ENCODE measurements around the gene MAGI1.

DNA sequence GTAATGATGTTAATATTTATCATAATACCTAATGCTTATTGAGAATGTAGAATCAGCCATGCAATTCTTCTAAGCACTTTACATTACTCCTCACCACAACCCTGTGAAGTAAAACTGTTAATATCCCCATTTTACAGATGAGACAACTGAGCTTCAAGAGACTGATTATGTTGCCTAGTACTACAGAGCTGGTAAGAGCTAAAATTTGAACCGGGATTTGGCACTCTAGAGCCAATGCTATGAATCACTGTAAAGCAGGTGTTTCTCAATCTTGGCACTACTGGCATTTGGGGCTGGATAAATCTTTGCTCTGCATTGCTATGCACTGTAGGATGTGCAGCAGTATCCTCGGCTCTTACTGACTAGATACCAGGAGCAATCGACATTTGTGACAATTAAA, 367.7 kb downstream of the MAGI1 start:
- TF ChIP-seq, protein P1, sequence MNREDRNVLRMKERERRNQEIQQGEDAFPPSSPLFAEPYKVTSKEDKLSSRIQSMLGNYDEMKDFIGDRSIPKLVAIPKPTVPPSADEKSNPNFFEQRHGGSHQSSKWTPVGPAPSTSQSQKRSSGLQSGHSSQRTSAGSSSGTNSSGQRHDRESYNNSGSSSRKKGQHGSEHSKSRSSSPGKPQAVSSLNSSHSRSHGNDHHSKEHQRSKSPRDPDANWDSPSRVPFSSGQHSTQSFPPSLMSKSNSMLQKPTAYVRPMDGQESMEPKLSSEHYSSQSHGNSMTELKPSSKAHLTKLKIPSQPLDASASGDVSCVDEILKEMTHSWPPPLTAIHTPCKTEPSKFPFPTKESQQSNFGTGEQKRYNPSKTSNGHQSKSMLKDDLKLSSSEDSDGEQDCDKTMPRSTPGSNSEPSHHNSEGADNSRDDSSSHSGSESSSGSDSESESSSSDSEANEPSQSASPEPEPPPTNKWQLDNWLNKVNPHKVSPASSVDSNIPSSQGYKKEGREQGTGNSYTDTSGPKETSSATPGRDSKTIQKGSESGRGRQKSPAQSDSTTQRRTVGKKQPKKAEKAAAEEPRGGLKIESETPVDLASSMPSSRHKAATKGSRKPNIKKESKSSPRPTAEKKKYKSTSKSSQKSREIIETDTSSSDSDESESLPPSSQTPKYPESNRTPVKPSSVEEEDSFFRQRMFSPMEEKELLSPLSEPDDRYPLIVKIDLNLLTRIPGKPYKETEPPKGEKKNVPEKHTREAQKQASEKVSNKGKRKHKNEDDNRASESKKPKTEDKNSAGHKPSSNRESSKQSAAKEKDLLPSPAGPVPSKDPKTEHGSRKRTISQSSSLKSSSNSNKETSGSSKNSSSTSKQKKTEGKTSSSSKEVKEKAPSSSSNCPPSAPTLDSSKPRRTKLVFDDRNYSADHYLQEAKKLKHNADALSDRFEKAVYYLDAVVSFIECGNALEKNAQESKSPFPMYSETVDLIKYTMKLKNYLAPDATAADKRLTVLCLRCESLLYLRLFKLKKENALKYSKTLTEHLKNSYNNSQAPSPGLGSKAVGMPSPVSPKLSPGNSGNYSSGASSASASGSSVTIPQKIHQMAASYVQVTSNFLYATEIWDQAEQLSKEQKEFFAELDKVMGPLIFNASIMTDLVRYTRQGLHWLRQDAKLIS (CRISPR knock-in tag; IDR thresholded peaks at IDR 0.05; ENCODE audit: borderline replicate concordance): no peak
- TF ChIP-seq ESRRA (CRISPR knock-in tag; IDR thresholded peaks at IDR 0.05; ENCODE audit: borderline replicate concordance): no peak
- TF ChIP-seq, protein P2, sequence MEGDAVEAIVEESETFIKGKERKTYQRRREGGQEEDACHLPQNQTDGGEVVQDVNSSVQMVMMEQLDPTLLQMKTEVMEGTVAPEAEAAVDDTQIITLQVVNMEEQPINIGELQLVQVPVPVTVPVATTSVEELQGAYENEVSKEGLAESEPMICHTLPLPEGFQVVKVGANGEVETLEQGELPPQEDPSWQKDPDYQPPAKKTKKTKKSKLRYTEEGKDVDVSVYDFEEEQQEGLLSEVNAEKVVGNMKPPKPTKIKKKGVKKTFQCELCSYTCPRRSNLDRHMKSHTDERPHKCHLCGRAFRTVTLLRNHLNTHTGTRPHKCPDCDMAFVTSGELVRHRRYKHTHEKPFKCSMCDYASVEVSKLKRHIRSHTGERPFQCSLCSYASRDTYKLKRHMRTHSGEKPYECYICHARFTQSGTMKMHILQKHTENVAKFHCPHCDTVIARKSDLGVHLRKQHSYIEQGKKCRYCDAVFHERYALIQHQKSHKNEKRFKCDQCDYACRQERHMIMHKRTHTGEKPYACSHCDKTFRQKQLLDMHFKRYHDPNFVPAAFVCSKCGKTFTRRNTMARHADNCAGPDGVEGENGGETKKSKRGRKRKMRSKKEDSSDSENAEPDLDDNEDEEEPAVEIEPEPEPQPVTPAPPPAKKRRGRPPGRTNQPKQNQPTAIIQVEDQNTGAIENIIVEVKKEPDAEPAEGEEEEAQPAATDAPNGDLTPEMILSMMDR (IDR thresholded peaks at IDR 0.05): no peak
- TF ChIP-seq SMAD4 (CRISPR knock-in tag; IDR thresholded peaks at IDR 0.05): no peak
- TF ChIP-seq CREB1 (CRISPR knock-in tag; IDR thresholded peaks at IDR 0.05): no peak
- TF ChIP-seq KAT7 (CRISPR knock-in tag; IDR thresholded peaks at IDR 0.05; ENCODE audit: borderline replicate concordance): no peak
- no peak for TF ChIP-seq NFE2L1 (CRISPR knock-in tag; IDR thresholded peaks at IDR 0.05)
- TF ChIP-seq JUN (CRISPR knock-in tag; IDR thresholded peaks at IDR 0.05): no peak
- TF ChIP-seq, protein P3, sequence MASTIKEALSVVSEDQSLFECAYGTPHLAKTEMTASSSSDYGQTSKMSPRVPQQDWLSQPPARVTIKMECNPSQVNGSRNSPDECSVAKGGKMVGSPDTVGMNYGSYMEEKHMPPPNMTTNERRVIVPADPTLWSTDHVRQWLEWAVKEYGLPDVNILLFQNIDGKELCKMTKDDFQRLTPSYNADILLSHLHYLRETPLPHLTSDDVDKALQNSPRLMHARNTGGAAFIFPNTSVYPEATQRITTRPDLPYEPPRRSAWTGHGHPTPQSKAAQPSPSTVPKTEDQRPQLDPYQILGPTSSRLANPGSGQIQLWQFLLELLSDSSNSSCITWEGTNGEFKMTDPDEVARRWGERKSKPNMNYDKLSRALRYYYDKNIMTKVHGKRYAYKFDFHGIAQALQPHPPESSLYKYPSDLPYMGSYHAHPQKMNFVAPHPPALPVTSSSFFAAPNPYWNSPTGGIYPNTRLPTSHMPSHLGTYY (CRISPR knock-in tag; IDR thresholded peaks at IDR 0.05): no peak
- TF ChIP-seq IRF2 (CRISPR knock-in tag; IDR thresholded peaks at IDR 0.05; ENCODE audit: borderline replicate concordance, low read depth): no peak
- TF ChIP-seq, protein P4, sequence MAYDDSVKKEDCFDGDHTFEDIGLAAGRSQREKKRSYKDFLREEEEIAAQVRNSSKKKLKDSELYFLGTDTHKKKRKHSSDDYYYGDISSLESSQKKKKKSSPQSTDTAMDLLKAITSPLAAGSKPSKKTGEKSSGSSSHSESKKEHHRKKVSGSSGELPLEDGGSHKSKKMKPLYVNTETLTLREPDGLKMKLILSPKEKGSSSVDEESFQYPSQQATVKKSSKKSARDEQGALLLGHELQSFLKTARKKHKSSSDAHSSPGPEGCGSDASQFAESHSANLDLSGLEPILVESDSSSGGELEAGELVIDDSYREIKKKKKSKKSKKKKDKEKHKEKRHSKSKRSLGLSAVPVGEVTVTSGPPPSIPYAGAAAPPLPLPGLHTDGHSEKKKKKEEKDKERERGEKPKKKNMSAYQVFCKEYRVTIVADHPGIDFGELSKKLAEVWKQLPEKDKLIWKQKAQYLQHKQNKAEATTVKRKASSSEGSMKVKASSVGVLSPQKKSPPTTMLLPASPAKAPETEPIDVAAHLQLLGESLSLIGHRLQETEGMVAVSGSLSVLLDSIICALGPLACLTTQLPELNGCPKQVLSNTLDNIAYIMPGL (CRISPR knock-in tag; IDR thresholded peaks at IDR 0.05): no peak

Measured in WTC11 (cell line).